ENCODE data around the gene ERMARD. TPM values are rescaled to one million over a fixed set of nuclear protein-coding genes. Genes with fewer than 3 reads are reported as not detected.
A peak's percentile ranks its signal among the peaks of the same experiment; 100 is the strongest.

ERMARD gene
- total RNA-seq, 1 experiment from 2014 or later: 13.6 TPM

- no peak overlapping the region for H2AFZ ChIP-seq (ENCODE audit: low read length)
- no peak overlapping the region for H2BK20ac ChIP-seq (ENCODE audit: low read depth, low read length, poor library complexity, severe bottlenecking)
- Mint-ChIP-seq H3K4me3 (no peak overlapping the region), H3K27me3 (ENCODE audit: low read depth) (no peaks in the 10 kb centered on the region; the same call in 1 of the 2 replicates), H3K4me1 (no peaks in the 10 kb centered on the region), H3K27ac (no peak overlapping the region), H3K36me3 (ENCODE audit: insufficient read depth in 1 of 3, low read depth in 3 of 3) (peaks cover 12 to 28% (median 20%) of the 10 kb centered on the region in 3 experiments), H3K9me3 (peaks cover 0 to 4% of the 10 kb centered on the region in 2 experiments; a peak in 1 of 5 replicates)
- H3K14ac ChIP-seq (ENCODE audit: insufficient read depth, low read length): no peak overlapping the region
- no CpG with 5 or more reads among the region's 5 CpGs for WGBS (ENCODE audit: extremely low coverage, insufficient read length, low lambda C conversion rate)
- H3K56ac ChIP-seq (ENCODE audit: insufficient read length, low read depth, low read length): no peak overlapping the region
- H3K4me1 ChIP-seq (ENCODE audit: insufficient read depth, low read length): no peaks in the 10 kb centered on the region
- H2BK15ac ChIP-seq (ENCODE audit: low read depth, low read length): no peak overlapping the region
- H3K79me1 ChIP-seq (ENCODE audit: insufficient read depth, low read depth, low read length, poor library complexity, severe bottlenecking): no peaks in the 10 kb centered on the region
- no peak overlapping the region for H3K9ac ChIP-seq (ENCODE audit: extremely low read depth, insufficient read length, low read length)
- H3K27me3 ChIP-seq (ENCODE audit: insufficient read depth, low read length): no peaks in the 10 kb centered on the region
- no peak overlapping the region for H2AK5ac ChIP-seq (ENCODE audit: insufficient read length, low read length)
- no peak overlapping the region for H3T11ph ChIP-seq (ENCODE audit: low read length)
- no peaks in the 10 kb centered on the region for H3K23me2 ChIP-seq (ENCODE audit: insufficient read length, low read depth, low read length, poor library complexity, severe bottlenecking)
- no peak overlapping the region for H3K4me2 ChIP-seq (ENCODE audit: insufficient read depth, insufficient read length, low read length)
- no peak overlapping the region for H3K4ac ChIP-seq (ENCODE audit: low read depth, low read length)
- no peak overlapping the region for H4K91ac ChIP-seq (ENCODE audit: insufficient read length, low read depth, low read length)
- H2BK5ac ChIP-seq (ENCODE audit: insufficient read length, low read length): no peak overlapping the region
- H3K79me2 ChIP-seq (ENCODE audit: insufficient read depth, low read length): no peaks in the 10 kb centered on the region
- H3K9me3 ChIP-seq (ENCODE audit: control insufficient read depth, low read depth, low read length): no peaks in the 10 kb centered on the region
- no peak overlapping the region for H3K18ac ChIP-seq (ENCODE audit: insufficient read length, low read depth, low read length)
- no peak overlapping the region for H3K27ac ChIP-seq (ENCODE audit: insufficient read length, low read depth, low read length)
- H4K20me1 ChIP-seq (ENCODE audit: control insufficient read depth, insufficient read depth, insufficient read length): no peaks in the 10 kb centered on the region
- TF ChIP-seq CTCF (conservative IDR thresholded peaks at IDR 0.05): no peak
- H2BK12ac ChIP-seq (ENCODE audit: insufficient read length, low read depth, low read length): no peak overlapping the region
- H4K5ac ChIP-seq (ENCODE audit: insufficient read length, low read depth, low read length): no peak overlapping the region
- no peak overlapping the region for H2BK120ac ChIP-seq (ENCODE audit: low read depth, low read length, poor library complexity, severe bottlenecking)
- DNase-seq: peak; percentile 13
- no peak overlapping the region for H3K23ac ChIP-seq (ENCODE audit: insufficient read length, low read depth, low read length)
- H4K8ac ChIP-seq (replicated peaks; ENCODE audit: insufficient read length, low read depth, low read length): no peak overlapping the region
Measured at GRCh38 chr6:169779896-169780295, 28.5 kb downstream of the ERMARD start.
